Measurements from ENCODE around the gene SPTLC3. TPM values are rescaled to one million over a fixed set of nuclear protein-coding genes. Genes with fewer than 3 reads are reported as not detected.

The SPTLC3 gene
- total RNA-seq, 3 donors from 2014 or later, result 7.7 to 11.1 (median 7.9) TPM

DNA sequence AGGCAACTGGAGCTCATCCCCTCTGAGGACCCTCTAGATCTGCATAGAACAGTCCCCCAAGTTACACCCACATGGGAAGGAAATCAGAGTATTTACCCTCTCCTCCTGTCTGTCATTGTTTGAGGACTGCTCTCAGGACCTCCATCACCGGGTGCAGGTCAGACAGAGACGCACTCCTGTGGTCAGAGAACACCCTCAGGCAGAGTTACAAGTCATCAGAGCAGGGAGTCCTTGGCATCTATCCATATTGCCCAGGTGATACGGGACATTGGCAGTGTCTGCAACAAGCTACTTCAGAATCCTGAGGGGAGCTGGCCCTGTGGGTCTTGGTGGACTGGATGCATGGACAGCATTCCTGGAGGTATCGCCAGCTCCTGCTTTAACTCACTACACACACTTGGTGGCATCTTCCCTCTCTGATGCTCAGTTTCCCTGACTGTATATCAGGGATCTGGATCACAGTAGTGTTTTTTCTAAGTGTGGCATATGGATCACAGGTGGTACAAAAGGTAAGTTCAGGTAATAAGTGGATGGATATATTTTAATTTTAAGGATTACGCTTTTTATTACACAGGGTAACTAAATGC lies 197.2 kb downstream of the SPTLC3 start:
- Histone ChIP-seq H3K4me3 (no peak overlapping the region), H3K9me3 (no peaks in the 10 kb centered on the region), H3K27ac (no peak overlapping the region), H3K4me1 (no peaks in the 10 kb centered on the region), H3K27me3 (no peaks in the 10 kb centered on the region), H3K36me3 (no peaks in the 10 kb centered on the region)
- no peak for TF ChIP-seq POLR2A (IDR thresholded peaks at IDR 0.05)
- TF ChIP-seq, protein P1, sequence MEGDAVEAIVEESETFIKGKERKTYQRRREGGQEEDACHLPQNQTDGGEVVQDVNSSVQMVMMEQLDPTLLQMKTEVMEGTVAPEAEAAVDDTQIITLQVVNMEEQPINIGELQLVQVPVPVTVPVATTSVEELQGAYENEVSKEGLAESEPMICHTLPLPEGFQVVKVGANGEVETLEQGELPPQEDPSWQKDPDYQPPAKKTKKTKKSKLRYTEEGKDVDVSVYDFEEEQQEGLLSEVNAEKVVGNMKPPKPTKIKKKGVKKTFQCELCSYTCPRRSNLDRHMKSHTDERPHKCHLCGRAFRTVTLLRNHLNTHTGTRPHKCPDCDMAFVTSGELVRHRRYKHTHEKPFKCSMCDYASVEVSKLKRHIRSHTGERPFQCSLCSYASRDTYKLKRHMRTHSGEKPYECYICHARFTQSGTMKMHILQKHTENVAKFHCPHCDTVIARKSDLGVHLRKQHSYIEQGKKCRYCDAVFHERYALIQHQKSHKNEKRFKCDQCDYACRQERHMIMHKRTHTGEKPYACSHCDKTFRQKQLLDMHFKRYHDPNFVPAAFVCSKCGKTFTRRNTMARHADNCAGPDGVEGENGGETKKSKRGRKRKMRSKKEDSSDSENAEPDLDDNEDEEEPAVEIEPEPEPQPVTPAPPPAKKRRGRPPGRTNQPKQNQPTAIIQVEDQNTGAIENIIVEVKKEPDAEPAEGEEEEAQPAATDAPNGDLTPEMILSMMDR (IDR thresholded peaks at IDR 0.05), result no peak
- no peak for TF ChIP-seq POLR2AphosphoS5 (IDR thresholded peaks at IDR 0.05)
- intact Hi-C loops (cut with DNase I; ENCODE audit: low total_unique reads), result no loop called here
- DNase-seq (ENCODE audit: low spot score in 2 of 2), result no peak

DNA sequence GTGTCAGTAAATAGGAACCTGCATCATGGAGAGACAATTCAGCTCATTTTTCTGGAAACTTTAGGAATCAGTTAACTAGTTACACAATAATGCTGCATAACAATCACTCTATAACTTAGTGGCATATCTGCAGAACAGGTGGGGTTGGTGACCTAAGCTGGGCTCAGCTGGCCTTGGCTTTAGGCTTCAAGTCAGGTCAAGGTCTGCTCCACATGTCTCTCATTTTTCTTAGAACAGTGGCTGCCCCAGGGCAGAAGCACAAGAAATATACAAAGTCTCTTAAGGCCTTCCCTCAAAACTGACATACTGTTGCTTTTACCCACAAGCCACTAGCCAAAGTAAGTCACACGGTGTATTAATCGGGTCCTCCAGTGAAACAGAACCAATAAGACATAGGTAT lies 198.2 kb downstream of the SPTLC3 start:
- Histone ChIP-seq H3K36me3 (no peaks in the 10 kb centered on the region), H3K27ac (no peak overlapping the region), H3K27me3 (no peaks in the 10 kb centered on the region), H3K9me3 (no peaks in the 10 kb centered on the region), H3K4me1 (no peaks in the 10 kb centered on the region), H3K4me3 (no peak overlapping the region)
- TF ChIP-seq POLR2AphosphoS5 (IDR thresholded peaks at IDR 0.05) (no peak), POLR2A (IDR thresholded peaks at IDR 0.05) (no peak)
- TF ChIP-seq, protein P1 (IDR thresholded peaks at IDR 0.05), result no peak
- intact Hi-C loops (cut with DNase I; ENCODE audit: low total_unique reads), result no loop called here
- DNase-seq (ENCODE audit: low spot score in 2 of 2), result no peak

DNA sequence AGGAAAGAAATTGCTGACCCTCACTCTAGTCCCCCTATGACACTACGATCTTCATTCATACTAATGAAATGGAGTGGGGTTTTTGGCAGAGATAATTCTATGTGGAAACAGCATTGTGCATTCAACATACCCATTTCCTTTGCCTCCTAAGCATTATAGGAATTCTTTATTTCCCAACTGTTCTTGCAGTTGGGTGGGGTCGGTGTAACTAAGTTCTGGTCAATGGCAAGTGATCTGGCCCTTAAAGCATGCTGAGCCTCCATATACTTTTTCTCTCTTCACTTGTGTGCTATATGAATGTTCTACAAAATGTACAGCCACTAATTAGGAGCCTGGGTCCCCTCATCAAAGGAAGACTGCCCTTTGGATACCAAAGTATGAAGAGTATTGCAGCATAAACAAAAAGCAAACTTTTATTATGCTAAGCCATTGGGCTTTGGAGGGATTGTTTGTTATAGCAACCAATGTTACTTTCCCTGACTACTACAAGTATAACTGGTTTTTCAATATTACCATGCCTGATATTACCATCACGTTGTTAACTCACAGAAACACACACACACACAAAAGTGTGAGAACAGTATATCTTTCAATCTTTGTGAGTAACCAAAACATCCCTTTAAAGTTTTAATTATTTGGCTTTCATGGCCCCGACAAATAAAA lies 203.3 kb downstream of the SPTLC3 start:
- intact Hi-C loops (cut with DNase I; ENCODE audit: low total_unique reads), result no loop called here
- Histone ChIP-seq H3K27me3 (no peaks in the 10 kb centered on the region), H3K36me3 (no peaks in the 10 kb centered on the region), H3K4me1 (no peaks in the 10 kb centered on the region), H3K9me3 (no peaks in the 10 kb centered on the region), H3K4me3 (no peak overlapping the region), H3K27ac (no peak overlapping the region)
- no peak for DNase-seq (ENCODE audit: low spot score in 2 of 2)
- TF ChIP-seq POLR2A (IDR thresholded peaks at IDR 0.05), result no peak
- TF ChIP-seq, protein P1 (IDR thresholded peaks at IDR 0.05), result no peak
- no peak for TF ChIP-seq POLR2AphosphoS5 (IDR thresholded peaks at IDR 0.05)

DNA sequence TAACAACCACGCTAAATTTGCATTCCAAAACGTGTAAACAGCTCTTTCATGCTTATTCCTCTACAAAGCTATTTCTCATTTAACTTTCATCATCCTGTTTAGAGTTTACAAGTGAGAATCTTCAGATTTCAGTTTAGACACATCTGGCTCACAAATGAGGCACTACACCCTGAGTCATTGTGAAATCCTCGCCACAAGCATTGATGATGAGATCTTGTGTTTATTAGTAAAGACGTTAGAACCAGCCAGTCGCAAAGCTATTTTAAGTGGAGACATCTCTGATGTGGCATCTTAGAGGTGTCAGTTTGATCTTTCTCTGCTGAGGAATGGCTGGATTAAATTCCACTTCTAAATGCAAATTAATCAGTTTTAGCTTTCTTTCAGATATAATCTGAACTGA lies 204.0 kb downstream of the SPTLC3 start:
- intact Hi-C loops (cut with DNase I; ENCODE audit: low total_unique reads), result no loop called here

DNA sequence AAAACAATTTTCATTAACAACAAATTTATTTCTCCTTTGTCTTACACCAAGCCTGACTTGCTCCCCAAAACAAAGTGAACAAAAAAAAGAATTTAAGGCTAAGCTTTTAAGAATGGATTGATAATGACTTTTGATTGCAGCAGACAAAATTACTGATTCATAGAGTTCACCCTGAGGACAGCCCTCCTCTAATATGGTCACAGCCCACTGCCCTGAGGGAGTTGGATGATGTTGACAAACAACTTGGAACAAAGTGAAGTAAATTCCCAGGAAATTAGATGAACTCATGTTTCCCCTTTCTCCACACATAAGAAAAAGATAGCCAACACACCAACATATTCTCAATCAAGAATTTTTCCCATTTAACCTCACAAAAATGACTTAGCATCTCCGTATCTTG lies 204.6 kb downstream of the SPTLC3 start:
- H3K36me3 ChIP-seq, result no peaks in the 10 kb centered on the region
- H3K4me3 ChIP-seq, result no peak overlapping the region
- H3K27me3 ChIP-seq, result no peaks in the 10 kb centered on the region
- no peaks in the 10 kb centered on the region for H3K9me3 ChIP-seq
- TF ChIP-seq POLR2AphosphoS5 (IDR thresholded peaks at IDR 0.05), result no peak
- TF ChIP-seq, protein P1 (IDR thresholded peaks at IDR 0.05), result no peak
- no peak for TF ChIP-seq POLR2A (IDR thresholded peaks at IDR 0.05)
- intact Hi-C loops (cut with DNase I; ENCODE audit: low total_unique reads), result no loop called here
- H3K4me1 ChIP-seq, result no peaks in the 10 kb centered on the region
- DNase-seq (ENCODE audit: low spot score in 2 of 2), result no peak
- H3K27ac ChIP-seq, result no peak overlapping the region

More for the DNA sequence above, 204.0 kb downstream of the SPTLC3 start:
- no peaks in the 10 kb centered on the region for H3K4me1 ChIP-seq
- TF ChIP-seq POLR2AphosphoS5 (IDR thresholded peaks at IDR 0.05) (no peak), POLR2A (IDR thresholded peaks at IDR 0.05) (no peak)
- TF ChIP-seq, protein P1 (IDR thresholded peaks at IDR 0.05), result no peak
- H3K9me3 ChIP-seq, result no peaks in the 10 kb centered on the region
- no peak for DNase-seq (ENCODE audit: low spot score in 2 of 2)
- H3K36me3 ChIP-seq, result no peaks in the 10 kb centered on the region
- no peak overlapping the region for H3K4me3 ChIP-seq
- no peak overlapping the region for H3K27ac ChIP-seq
- no peaks in the 10 kb centered on the region for H3K27me3 ChIP-seq

All from breast epithelium (tissue), 4 donors.